Raji (cell line): ENCODE measurements around the gene CERT1.

Experiments
- POLR2A ChIP-seq: IDR thresholded peaks from 2 replicates; pipeline ENCODE4 v1.6.1; 2011; ENCODE audit warnings: low read depth, low read length, control low read depth; ENCODE audit not compliant: insufficient read depth

The CERT1 gene

DNA sequence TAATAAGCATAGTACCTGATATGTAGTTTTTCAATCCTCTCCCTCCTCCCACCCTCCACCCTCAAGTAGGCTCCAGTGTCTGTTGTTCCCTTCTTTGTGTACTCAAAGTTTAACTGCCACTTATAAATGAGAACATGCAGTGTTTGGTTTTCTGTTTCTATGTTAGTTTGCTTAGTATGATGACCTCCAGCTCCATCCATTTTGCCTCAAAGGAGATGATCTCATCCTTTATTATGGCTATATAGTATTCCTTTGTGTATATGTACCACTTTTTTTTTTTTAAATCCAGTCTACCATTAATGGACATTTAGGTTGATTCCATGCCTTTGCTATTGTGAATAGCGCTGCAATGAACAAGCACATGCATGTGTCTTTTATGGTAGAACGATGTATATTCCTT, 20.8 kb upstream of the CERT1 start:
- no peak for TF ChIP-seq POLR2A

DNA sequence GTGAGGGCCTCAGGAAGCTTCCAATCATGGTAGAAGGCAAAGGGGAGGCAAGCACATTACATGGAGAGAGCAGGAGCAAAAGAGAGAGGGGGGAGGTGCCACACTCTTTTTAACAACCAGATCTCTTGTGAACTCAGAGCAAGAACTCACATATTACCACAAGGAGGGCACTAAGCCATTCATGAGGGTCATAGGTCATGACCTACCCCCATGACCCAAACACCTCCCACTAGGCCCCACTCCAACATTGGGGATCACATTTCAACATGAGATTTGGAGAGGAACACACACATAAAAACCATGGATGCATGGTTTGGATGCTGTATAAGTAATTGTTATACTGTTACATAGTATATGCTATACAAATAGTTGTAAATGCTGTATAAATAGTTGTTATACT, 17.8 kb upstream of the CERT1 start:
- TF ChIP-seq POLR2A: no peak

DNA sequence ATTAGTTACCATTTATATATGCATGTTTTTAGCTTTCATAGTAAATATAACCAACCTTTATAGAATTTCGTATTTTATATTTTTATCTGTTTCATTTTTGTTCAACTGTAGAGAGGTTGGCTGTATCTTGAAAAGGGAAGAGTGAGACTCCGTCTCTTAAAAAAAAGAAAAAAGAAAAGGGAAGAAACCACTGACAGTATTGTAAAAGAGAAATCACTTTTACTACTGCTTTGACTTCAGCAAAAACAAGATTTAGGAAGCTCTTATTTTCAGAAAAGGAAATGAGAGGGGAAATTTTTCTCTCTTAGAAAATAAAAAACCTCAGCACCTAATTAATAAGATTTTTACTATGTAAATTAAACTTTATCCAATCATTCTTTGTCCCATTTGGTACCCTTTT, 14.6 kb upstream of the CERT1 start:
- no peak for TF ChIP-seq POLR2A

DNA sequence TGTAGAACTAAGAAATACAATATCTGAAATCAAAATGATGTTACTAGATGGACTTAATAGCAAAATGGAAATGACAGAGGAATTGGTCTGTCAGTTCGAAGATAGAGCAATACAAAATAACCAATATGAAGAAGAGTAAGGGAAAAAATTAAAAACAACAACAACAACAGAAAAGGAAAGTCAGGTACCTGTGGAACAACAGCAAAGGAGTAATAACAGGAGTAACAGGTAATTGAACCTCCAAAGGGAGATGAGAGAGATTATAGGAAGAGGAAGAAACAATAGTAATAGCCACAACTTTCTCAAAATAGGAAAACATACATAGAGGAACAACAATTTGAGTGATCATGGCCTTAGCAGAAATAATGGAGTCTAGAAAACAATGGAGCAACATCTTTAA, 13.9 kb upstream of the CERT1 start:
- TF ChIP-seq POLR2A: no peak

DNA sequence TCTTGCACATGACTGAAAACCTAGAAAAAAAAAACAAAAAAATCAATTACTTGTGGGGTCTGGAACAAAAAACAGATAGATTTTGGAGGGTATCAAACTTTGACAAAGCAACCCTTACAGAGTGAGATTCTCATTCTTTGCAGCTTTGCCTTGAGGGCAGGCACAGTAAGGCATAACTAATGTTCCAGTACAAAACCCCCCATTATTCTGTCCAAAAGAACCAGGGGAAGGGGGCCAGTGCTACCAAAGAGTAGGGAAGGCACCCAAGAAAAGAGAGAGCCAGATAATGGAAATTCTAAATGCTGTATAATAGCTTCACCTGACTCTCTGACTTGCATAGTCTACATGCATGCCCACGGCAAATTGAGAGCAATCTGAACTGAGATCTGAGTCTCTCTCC, 13.2 kb upstream of the CERT1 start:
- TF ChIP-seq POLR2A: no peak

DNA sequence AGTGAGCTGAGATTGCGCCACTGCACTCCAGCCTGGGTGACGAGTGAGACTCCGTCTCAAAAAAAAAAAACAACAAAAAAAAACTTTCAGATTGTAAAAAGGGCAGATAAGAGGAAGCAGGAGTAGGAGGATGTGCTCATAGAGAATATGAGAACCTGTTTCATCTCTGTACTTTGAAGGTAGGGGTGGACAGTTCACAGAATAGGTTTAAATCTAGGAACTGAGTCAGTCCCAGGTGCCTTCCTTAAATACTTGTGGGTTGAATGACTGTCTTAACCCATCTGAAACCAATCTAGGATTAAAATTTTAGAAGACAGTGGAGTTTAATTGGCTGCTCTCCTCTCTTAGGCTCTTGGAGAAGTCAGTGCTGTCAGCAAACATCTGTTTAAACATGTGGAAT, 12.6 kb upstream of the CERT1 start:
- no peak for TF ChIP-seq POLR2A

DNA sequence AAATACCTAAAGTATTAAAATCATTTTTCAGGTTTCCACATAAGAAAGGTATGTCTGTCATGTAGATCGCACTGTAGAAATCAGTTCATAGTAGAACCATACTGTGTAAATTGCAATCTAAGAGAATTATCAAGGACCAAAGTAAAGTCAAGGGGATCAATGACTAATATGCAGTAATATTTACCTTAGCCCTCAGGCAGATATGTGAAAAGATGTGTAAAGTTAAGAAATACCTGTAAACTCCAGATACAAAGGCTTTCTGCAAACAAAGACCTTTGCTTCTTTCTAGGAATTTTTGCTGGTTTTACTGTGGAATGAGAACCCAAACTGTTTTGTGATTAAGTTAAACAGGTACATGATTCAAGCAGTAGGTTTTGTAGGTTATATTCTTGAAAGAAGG, 11.8 kb upstream of the CERT1 start:
- no peak for TF ChIP-seq POLR2A

DNA sequence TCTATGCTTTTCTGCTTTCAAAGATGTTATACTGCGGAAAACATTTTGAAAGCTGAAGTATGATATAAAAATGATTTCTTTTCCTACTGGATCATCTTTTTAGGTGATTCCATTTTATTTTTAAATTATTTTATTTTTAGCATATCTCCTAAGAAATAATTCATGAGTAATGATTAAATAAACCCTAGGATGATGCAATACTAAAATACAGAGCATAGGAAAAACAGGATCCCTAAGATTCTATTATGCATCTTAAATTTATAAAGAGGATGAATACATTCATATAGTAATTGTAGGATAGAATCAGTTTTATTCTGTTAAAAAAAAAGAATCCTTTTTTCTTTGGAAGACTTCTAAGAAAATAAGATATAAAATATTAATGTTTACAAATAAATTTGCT, 11.1 kb upstream of the CERT1 start:
- TF ChIP-seq POLR2A: no peak

DNA sequence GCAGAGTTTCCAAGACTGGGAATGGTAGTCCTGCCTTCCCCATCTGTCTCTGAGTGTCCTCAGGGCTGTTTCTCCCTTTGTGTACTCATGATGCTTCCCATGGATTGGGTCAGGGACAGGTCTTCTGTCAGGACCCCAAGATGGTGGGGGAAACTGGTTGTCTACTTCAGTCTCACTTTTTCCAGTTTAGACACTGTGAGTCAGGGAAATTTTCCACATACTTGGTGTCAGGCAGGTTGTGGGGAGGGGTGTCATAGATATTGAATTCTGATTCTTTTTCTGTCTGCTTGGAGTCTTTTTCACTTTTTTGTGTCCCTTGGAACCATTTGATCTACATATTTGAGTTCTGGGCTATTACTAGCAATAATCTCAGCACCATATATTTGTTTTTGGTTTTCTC, 10.6 kb upstream of the CERT1 start:
- TF ChIP-seq POLR2A: no peak

DNA sequence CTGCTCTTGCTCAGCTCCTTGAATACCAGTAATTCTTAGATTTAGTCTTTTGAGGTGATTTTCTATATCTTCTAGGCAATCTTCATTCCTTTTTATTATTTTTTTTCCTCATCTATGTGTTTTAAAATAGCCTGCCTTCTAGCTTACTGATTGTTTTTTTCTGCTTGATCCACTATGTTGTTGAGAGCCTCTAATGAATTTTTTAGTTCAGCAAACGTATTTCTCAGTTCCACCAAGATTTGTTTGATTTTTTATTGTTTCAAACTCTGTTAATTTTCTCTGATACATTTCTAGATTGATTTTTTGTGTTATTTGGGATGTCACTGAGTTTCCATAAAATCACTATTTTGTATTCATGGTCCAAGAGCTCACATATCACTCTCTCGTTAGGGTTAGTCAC, 9.8 kb upstream of the CERT1 start:
- no peak for TF ChIP-seq POLR2A

DNA sequence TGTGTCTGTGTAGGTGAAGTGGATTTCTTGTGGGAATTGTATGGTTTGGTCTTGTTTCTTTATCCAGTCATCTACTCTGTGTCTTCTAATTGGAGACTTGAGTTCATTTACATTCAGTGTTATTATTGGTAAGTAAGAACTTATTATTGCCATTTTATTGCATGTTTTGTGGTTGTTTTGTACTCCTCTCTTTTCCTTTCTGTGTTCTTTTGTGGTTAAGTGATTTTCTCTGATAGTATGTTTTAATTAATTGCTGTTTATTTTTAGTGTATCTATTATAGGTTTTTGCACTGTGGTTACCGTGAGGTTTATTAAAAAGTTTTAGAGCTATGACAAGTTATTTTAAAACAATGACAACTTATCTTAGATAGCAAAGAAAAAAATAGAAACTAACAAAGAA, 8.3 kb upstream of the CERT1 start:
- no peak for TF ChIP-seq POLR2A

DNA sequence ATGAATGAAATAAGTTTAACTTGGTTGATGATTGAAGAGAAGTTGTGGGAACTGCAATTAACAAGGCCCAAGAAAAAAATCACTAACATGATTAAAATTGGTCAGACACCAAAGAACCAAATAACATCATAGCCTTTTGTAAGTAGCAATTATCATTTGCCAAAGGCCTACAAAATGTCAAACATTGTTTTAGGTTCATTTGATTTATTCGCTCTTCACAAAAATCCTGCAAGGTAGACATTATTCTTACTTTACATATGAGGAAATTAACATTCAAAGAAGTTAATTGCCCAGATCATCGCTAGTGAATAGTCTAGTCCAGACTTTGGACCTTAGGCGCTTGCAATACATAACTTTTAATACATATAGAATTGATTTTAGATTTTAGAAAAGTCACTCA, 2.9 kb upstream of the CERT1 start:
- TF ChIP-seq POLR2A: no peak

DNA sequence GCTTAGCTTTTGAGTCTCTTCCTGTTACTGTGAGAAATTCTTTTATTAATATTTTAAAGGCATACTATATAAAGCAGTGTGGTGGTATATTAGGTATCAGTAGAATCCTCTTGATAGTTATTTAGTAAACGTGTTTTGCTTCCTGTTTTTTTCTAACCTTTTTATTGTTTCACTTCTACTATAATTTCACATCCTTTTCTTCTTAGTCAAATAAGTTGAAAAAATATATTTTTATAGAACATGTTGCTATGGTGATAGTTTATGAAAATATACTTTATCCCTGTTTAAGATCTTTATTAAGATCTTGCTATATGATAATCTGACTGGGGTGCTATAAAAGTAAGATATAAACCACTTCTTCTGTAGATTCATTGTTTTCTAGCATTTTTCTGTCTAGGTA, 2.4 kb upstream of the CERT1 start:
- no peak for TF ChIP-seq POLR2A

DNA sequence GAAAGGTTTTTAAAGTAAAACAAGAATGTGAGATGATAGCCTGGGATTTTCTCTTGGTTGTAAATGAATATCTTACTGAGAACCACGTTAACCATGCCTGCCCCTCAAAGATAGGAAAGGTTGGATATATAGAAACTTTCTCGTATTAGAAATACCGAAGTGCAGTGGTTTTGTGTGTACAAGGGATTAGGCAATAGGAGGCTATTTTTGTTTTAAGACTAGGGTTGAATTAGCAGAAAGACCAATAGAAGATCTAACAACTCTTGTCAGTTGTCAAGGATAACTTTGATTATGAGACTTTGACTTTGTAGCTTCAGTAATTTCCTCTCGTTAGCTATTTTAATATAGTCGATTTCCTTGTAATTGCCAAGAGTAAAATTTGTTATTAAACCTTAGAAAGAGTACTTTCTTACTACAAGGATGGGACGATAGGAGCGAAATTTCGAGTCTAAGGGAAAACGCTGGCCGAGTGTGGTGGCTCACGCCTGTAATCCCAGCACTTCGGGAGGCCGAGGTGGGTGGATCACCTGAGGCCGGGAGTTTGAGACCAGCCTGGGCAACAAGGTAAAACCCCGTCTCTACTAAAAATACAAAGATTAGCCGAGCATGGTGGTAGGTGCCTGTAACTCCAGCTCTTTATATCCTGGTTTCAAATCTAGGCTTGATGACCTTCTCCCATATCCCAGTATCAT, 1.1 kb upstream of the CERT1 start:
- TF ChIP-seq POLR2A: no peak

DNA sequence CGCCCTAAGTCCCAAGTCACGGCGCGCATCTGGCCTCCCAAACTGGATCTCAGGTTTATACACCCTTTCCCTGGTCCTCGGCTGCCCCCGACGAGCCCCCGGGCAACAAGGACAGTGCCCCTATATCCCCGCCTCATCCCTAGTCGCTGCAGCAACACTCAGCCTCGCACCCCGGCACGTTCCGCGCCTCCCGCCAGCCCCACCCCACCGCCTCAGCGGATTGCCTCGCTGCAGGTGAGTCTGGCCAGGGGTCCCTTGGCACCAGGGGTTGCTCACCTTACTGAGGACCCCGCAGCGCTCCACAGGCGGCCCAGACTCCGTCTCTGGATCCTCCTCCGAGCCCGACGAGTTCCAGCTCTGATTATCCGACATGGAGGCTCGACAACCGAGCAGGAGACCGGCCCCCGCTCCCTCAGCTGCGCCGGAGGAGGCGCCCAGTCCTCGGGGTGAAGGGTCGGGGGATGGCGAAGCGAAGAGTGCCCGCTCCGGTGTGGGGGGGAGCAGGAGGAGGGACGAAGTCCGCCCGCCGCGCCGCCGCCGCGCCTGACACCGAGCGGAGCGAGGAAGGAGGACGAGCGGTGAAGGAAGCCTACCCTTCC, 494 bp downstream of the CERT1 start:
- no peak for TF ChIP-seq POLR2A

DNA sequence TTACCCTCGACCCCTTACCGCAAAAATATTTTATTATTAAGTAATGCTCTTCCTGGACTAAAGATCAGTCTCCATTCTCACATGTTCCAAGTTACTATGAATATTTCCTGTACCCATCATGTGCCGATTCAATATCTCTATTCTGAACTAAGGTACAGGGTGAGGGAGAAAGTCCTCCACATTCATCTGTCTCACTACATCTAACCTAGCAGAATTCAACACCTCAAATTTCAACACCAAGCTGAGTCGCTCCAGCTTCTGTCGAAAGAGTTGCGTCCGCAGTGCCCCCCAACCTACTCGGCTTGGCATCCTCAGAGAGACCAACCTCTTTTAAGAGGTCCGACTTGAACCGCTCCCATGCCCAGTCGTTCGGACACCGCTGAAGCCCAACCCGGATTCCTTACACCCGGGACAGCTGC, 1.0 kb downstream of the CERT1 start:
- TF ChIP-seq POLR2A: no peak

DNA sequence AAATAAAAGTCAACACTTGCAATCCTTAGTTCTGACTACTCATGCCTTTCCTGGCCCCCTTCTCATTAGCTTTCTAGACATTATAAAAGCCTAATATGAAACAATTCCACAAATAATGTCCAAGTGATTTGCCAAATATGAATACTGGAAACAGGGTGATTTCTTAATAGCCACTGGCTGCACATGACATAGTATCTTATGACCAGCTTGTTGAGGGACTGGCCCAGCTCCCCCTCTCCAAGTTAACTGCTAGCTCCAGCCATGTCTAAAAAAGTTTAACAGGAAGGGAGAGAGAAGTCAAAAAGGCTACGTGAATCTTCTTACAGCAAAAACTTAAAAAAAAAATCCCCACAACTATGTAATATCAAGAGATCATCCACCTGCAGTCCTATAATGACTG, 1.5 kb downstream of the CERT1 start:
- no peak for TF ChIP-seq POLR2A
